Measurements from ENCODE around the gene LRP1-AS.

DNA sequence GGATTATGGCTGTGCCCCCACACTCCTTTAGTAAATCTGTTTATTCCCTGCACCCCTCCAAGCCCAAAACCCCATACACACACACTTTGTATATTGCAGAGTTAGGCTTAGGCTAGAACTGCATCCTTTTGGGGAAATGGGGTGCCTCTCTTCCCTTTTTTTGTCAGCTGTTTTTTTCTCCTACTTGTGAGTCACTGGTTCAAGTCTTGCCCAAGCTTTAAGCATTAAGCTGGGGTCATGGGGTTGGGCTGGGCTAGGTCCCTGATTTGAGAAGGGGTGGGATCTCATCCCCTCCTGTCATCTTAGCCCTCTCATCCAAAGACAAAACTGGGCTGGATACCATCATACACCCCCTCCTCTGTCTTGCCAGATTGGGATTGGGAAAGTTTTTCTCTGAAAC lies 17.5 kb downstream of the LRP1-AS start:
- TF ChIP-seq RARB (CRISPR knock-in tag; IDR thresholded peaks at IDR 0.05): no peak
- no peak for TF ChIP-seq PPARA (CRISPR knock-in tag; IDR thresholded peaks at IDR 0.05; ENCODE audit: borderline replicate concordance)
- no peak for TF ChIP-seq ARNTL (CRISPR knock-in tag; IDR thresholded peaks at IDR 0.05; ENCODE audit: borderline replicate concordance, low read depth)
- TF ChIP-seq, protein P1, sequence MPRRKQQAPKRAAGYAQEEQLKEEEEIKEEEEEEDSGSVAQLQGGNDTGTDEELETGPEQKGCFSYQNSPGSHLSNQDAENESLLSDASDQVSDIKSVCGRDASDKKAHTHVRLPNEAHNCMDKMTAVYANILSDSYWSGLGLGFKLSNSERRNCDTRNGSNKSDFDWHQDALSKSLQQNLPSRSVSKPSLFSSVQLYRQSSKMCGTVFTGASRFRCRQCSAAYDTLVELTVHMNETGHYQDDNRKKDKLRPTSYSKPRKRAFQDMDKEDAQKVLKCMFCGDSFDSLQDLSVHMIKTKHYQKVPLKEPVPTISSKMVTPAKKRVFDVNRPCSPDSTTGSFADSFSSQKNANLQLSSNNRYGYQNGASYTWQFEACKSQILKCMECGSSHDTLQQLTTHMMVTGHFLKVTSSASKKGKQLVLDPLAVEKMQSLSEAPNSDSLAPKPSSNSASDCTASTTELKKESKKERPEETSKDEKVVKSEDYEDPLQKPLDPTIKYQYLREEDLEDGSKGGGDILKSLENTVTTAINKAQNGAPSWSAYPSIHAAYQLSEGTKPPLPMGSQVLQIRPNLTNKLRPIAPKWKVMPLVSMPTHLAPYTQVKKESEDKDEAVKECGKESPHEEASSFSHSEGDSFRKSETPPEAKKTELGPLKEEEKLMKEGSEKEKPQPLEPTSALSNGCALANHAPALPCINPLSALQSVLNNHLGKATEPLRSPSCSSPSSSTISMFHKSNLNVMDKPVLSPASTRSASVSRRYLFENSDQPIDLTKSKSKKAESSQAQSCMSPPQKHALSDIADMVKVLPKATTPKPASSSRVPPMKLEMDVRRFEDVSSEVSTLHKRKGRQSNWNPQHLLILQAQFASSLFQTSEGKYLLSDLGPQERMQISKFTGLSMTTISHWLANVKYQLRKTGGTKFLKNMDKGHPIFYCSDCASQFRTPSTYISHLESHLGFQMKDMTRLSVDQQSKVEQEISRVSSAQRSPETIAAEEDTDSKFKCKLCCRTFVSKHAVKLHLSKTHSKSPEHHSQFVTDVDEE (CRISPR knock-in tag; IDR thresholded peaks at IDR 0.05): no peak

Measured in SK-N-SH treated with all-trans-retinoic acid at 6 μM for 48 hours (cell line).